Body of pancreas (tissue), 4 donors: ENCODE data around the gene RAB8A.

Experiments
- CTCF ChIP-seq, 7 experiments: fragments of 450-650 bp in 4 of 7; fragments of 200-600 bp in 3 of 7; sonication (generic) in 3 of 7; IDR thresholded peaks; one replicate each; pipeline ENCODE4 v1.5.1; 2016 to 2019; ENCODE audit warnings: antibody characterized with exemption in 7 of 7
- POLR2A ChIP-seq, 3 donors: fragments of 450-650 bp; IDR thresholded peaks; one replicate each; pipeline ENCODE4 v1.6.1; 2016; ENCODE audit warnings: antibody characterized with exemption in 3 of 3, mild to moderate bottlenecking in 2 of 3

GRCh38 chr19:16156904-16157303 lies 45.2 kb downstream of the RAB8A start:
- no peak for TF ChIP-seq CTCF (IDR thresholded peaks at IDR 0.05)
- TF ChIP-seq POLR2A (IDR thresholded peaks at IDR 0.05): no peak
